GM12878 (cell line): ENCODE results near the gene EXOC1L. TPM values are rescaled to one million over a fixed set of nuclear protein-coding genes. Genes with fewer than 3 reads are reported as not detected.

ENCODE experiments used
- ATAC-seq: fragments of 200-7000 bp; cut with Tn5 transposase; 3 replicates; pipeline ENCODE4 v1.9.1; 2020; ENCODE audit warnings: mild to moderate bottlenecking, moderate library complexity
- BruUV-seq: library from RNA; stranded (reverse); fragments of 400-500 nt; replicated peaks from 2 replicates; lab custom pipeline; 2021; lab: Mats Ljungman, UMichigan
- CTCF ChIA-PET: fragments of 300-600 bp; sonication (Branson Sonifier 250); formaldehyde crosslinking; extraction: SDS; loops from one replicate; lab custom pipeline; 2021; ENCODE audit warnings: inconsistent platforms; lab: Yijun Ruan, JAX
- POLR2A ChIA-PET: fragments of 350-600 bp; formaldehyde crosslinking; extraction: SDS; loops from one replicate; lab custom pipeline; 2021; ENCODE audit warnings: inconsistent platforms; lab: Charles Lee
- RAD21 ChIA-PET: fragments of 300-600 bp; sonication (Branson Sonifier 250); formaldehyde crosslinking; loops from one replicate; lab custom pipeline; 2023; ENCODE audit warnings: antibody characterized with exemption; ENCODE audit not compliant: unreplicated experiment; lab: Charles Lee
- SMC1A ChIA-PET: fragments of 300-600 bp; sonication (Branson Sonifier 250); formaldehyde crosslinking; loops from one replicate; lab custom pipeline; 2023; ENCODE audit not compliant: unreplicated experiment, uncharacterized antibody; lab: Charles Lee
- DNase-seq: peaks from one replicate; pipeline ENCODE4 v3.0.0-alpha.2; 2011; ENCODE audit warnings: low read depth, low spot score
- FAIRE-seq: peaks from 3 replicates; lab custom pipeline; 2011; peaks lifted over from hg19 to GRCh38; lab: Jason Lieb, UNC
- H2AFZ ChIP-seq: 2 replicates; pipeline ENCODE4 v1.6.0; 2011; ENCODE audit warnings: low read depth, low read length, control low read depth; ENCODE audit not compliant: control insufficient read depth
- H3K27ac ChIP-seq: 2 replicates; pipeline ENCODE4 v1.5.1; 2011; ENCODE audit warnings: control low read depth; ENCODE audit not compliant: control insufficient read depth, insufficient read depth
- H3K27me3 ChIP-seq, 2 experiments: replicated peaks in 1 of 2; 2 replicates each; pipeline versions ENCODE4 v1.6.0 to v1.6.1; 2011; ENCODE audit warnings: low read length in 1 of 2; ENCODE audit not compliant: control insufficient read depth in 2 of 2, insufficient read depth in 2 of 2
- H3K36me3 ChIP-seq, 2 experiments: 2 replicates each; pipeline ENCODE4 v1.5.1; 2011; ENCODE audit warnings: low read length in 1 of 2; ENCODE audit not compliant: control insufficient read depth in 2 of 2, insufficient read depth in 2 of 2
- H3K4me1 ChIP-seq: 2 replicates; pipeline ENCODE4 v1.6.1; 2011; ENCODE audit warnings: mild to moderate bottlenecking, low read length, moderate library complexity, mixed read lengths; ENCODE audit not compliant: control insufficient read depth, insufficient read depth
- H3K4me2 ChIP-seq: 2 replicates; pipeline ENCODE4 v1.6.0; 2011; ENCODE audit warnings: control low read depth; ENCODE audit not compliant: control insufficient read depth, insufficient read depth
- H3K4me3 ChIP-seq: fragments of 200-600 bp; sonication (generic); 2 replicates; pipeline ENCODE4 v1.5.1; 2016
- H3K79me2 ChIP-seq: 2 replicates; pipeline ENCODE4 v1.6.0; 2011; ENCODE audit warnings: low read length; ENCODE audit not compliant: control insufficient read depth, insufficient read depth
- H3K9ac ChIP-seq: 2 replicates; pipeline ENCODE4 v1.8.0; 2011; ENCODE audit warnings: low read length, control low read depth, mixed read lengths; ENCODE audit not compliant: control insufficient read depth, insufficient read depth
- H3K9me3 ChIP-seq: replicated peaks from 3 replicates; pipeline ENCODE4 v1.5.1; 2011; ENCODE audit warnings: mild to moderate bottlenecking, low read length; ENCODE audit not compliant: control insufficient read depth, insufficient read depth
- H4K20me1 ChIP-seq: 2 replicates; pipeline ENCODE4 v1.6.0; 2011; ENCODE audit not compliant: control insufficient read depth, insufficient read depth
- EGR1 ChIP-seq, 2 experiments: IDR thresholded peaks; 1 replicate in 1 of 2; 2 replicates in 1 of 2; pipeline ENCODE4 v1.6.1; 2011 to 2012; ENCODE audit warnings: low read depth in 2 of 2, low read length in 2 of 2, borderline replicate concordance in 1 of 2, mild to moderate bottlenecking in 1 of 2, moderate library complexity in 1 of 2
- JUND ChIP-seq: IDR thresholded peaks from 2 replicates; pipeline ENCODE4 v1.6.1; 2012; ENCODE audit warnings: low read depth, mild to moderate bottlenecking, low read length, improper control_type of control experiment, moderate library complexity
- RAD21 ChIP-seq: IDR thresholded peaks from 2 replicates; pipeline ENCODE4 v1.6.1; 2011; ENCODE audit warnings: mild to moderate bottlenecking, low read depth, low read length, moderate library complexity; ENCODE audit not compliant: insufficient read depth
- SKIL ChIP-seq: fragments of 450-650 bp; IDR thresholded peaks from 2 replicates; pipeline ENCODE4 v1.6.1; 2017; ENCODE audit warnings: mild to moderate bottlenecking, low read depth, inconsistent platforms; ENCODE audit not compliant: poor library complexity, severe bottlenecking
- ZBED1 ChIP-seq: IDR thresholded peaks from 2 replicates; pipeline ENCODE4 v1.6.1; 2016; ENCODE audit warnings: borderline replicate concordance
- WGBS: methylation state at CpG from one replicate; pipeline ENCODE4 v1.1.6; 2016; ENCODE audit warnings: low lambda C conversion rate; ENCODE audit not compliant: insufficient replicate concordance, insufficient coverage; ENCODE audit errors: missing lambda C conversion rate; 5-methylcytosine and 5-hydroxymethylcytosine counted together
- in situ Hi-C: fragments of 300-500 bp; cut with MboI; formaldehyde crosslinking; loops from 9 replicates; pipeline ENCODE4 v1.14.3; 2018; ENCODE audit warnings: mixed read lengths
- intact Hi-C: fragments of 100-400 bp; cut with micrococcal nuclease; formaldehyde crosslinking; loops from one replicate; pipeline ENCODE4 v1.14.2; 2022; ENCODE audit not compliant: unreplicated experiment
- polyA plus RNA-seq, 11 experiments: library from polyadenylated mRNA; depleted of rRNA in 4 of 11; unstranded in 6 of 11; stranded (reverse) in 5 of 11; fragments of >200 nt; fragmentation: Nextera tagmentation in 4 of 11; fragmentation: Illumina TruSeq in 1 of 11; extraction: Ambion mirVana in 4 of 11; extraction: Trizol in 1 of 11; gene quantifications; 1 replicate in 1 of 11; 2 replicates in 10 of 11; pipeline versions ENCODE4 v1.2.1 to v1.2.3, GENCODE V29; 2011 to 2016; ENCODE audit warnings: inconsistent platforms in 2 of 11, missing spikeins in 2 of 11, low read depth in 1 of 11
- total RNA-seq, 4 experiments: library from RNA; depleted of rRNA in 3 of 4; stranded (reverse); fragments of >200 nt in 3 of 4; fragmentation: Illumina TruSeq in 1 of 4; extraction: Trizol in 1 of 4; gene quantifications; 2 replicates each; pipeline versions ENCODE4 v1.2.1 to v1.2.3, GENCODE V29; 2013 to 2021
- TF ChIP-seq, protein P1 (sequence below): fragments of 450-650 bp; IDR thresholded peaks from 2 replicates; pipeline ENCODE4 v1.6.1; 2016; ENCODE audit warnings: mild to moderate bottlenecking
- TF ChIP-seq, protein P2 (sequence below): IDR thresholded peaks from 2 replicates; pipeline ENCODE4 v1.6.1; 2012; ENCODE audit warnings: mild to moderate bottlenecking, low read depth, low read length

The EXOC1L gene
- total and polyA plus RNA-seq, 10 of the 15 experiments (the other 5 are each of a cell fraction or from before 2014, with no cell fraction given) = not detected

- CTCF ChIA-PET = interaction anchor here (1.0 kb wide), 1 partner anchor 514 kb away, joined by 3 read pairs; no protein-coding TSS in a partner anchor
- H3K9ac ChIP-seq = no peak overlapping the region
- no peak for ATAC-seq
- no peak overlapping the region for H3K4me3 ChIP-seq
- RAD21 ChIA-PET = no interaction called here
- WGBS = 88% methylated on average over 2 of the region's 2 CpGs
- SMC1A ChIA-PET = no interaction called here
- H3K79me2 ChIP-seq = peaks cover 9% of the 10 kb centered on the region
- no peak for FAIRE-seq
- peaks cover 0 to 3% of the 10 kb centered on the region in 2 experiments; a peak in 1 of 4 replicates for H3K36me3 ChIP-seq
- intact Hi-C loops (no loop called here), in situ Hi-C loops (loop anchor here (25.0 kb wide), 1 partner anchor 447 kb away; no protein-coding TSS in a partner anchor)
- no peaks in the 10 kb centered on the region for H3K27me3 ChIP-seq
- H3K9me3 ChIP-seq = no peaks in the 10 kb centered on the region; the same call in 2 of the 3 replicates
- no peak overlapping the region for H2AFZ ChIP-seq
- H3K27ac ChIP-seq = no peak overlapping the region
- H3K4me1 ChIP-seq = no peaks in the 10 kb centered on the region
- no peak for TF ChIP-seq SKIL
- TF ChIP-seq RAD21 = no peak
- no peak for TF ChIP-seq EGR1 (IDR thresholded peaks at IDR 0.05; ENCODE audit: borderline replicate concordance in 1 of 2, low read depth in 2 of 2, low read length in 2 of 2)
- TF ChIP-seq, protein P1, sequence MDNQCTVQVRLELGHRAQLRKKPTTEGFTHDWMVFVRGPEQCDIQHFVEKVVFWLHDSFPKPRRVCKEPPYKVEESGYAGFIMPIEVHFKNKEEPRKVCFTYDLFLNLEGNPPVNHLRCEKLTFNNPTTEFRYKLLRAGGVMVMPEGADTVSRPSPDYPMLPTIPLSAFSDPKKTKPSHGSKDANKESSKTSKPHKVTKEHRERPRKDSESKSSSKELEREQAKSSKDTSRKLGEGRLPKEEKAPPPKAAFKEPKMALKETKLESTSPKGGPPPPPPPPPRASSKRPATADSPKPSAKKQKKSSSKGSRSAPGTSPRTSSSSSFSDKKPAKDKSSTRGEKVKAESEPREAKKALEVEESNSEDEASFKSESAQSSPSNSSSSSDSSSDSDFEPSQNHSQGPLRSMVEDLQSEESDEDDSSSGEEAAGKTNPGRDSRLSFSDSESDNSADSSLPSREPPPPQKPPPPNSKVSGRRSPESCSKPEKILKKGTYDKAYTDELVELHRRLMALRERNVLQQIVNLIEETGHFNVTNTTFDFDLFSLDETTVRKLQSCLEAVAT = no peak
- TF ChIP-seq ZBED1 = no peak
- no peak for TF ChIP-seq JUND
- TF ChIP-seq, protein P2, sequence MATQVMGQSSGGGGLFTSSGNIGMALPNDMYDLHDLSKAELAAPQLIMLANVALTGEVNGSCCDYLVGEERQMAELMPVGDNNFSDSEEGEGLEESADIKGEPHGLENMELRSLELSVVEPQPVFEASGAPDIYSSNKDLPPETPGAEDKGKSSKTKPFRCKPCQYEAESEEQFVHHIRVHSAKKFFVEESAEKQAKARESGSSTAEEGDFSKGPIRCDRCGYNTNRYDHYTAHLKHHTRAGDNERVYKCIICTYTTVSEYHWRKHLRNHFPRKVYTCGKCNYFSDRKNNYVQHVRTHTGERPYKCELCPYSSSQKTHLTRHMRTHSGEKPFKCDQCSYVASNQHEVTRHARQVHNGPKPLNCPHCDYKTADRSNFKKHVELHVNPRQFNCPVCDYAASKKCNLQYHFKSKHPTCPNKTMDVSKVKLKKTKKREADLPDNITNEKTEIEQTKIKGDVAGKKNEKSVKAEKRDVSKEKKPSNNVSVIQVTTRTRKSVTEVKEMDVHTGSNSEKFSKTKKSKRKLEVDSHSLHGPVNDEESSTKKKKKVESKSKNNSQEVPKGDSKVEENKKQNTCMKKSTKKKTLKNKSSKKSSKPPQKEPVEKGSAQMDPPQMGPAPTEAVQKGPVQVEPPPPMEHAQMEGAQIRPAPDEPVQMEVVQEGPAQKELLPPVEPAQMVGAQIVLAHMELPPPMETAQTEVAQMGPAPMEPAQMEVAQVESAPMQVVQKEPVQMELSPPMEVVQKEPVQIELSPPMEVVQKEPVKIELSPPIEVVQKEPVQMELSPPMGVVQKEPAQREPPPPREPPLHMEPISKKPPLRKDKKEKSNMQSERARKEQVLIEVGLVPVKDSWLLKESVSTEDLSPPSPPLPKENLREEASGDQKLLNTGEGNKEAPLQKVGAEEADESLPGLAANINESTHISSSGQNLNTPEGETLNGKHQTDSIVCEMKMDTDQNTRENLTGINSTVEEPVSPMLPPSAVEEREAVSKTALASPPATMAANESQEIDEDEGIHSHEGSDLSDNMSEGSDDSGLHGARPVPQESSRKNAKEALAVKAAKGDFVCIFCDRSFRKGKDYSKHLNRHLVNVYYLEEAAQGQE = no peak
- POLR2A ChIA-PET = no interaction called here
- H4K20me1 ChIP-seq = no peaks in the 10 kb centered on the region
- DNase-seq = no peak
- BruUV-seq = no TSS peak
- H3K4me2 ChIP-seq = no peak overlapping the region
These were observed 40.1 kb downstream of the EXOC1L start for GRCh38 chr4:55859711-55860110.
